OCI-LY3 (cell line): ENCODE measurements around the gene SMG7.

Source experiments
- H2AFZ ChIP-seq: fragments of 200-600, 300-600 bp; shearing (Covaris generic); 2 replicates; pipeline ENCODE4 v1.6.0; 2014; ENCODE audit warnings: antibody characterized with exemption, low read depth, low read length
- H3K27ac ChIP-seq: fragments of 200-600, 300-600 bp; sonication (generic); 2 replicates; pipeline ENCODE4 v1.5.1; 2014; ENCODE audit warnings: mild to moderate bottlenecking, low read length, moderate library complexity, mixed read lengths
- H3K27me3 ChIP-seq: fragments of 200-600, 300-600 bp; sonication (generic); 2 replicates; pipeline ENCODE4 v1.6.1; 2014; ENCODE audit warnings: low read depth, low read length, mixed read lengths
- H3K36me3 ChIP-seq: fragments of 200-600, 300-600 bp; sonication (generic); replicated peaks from 2 replicates; pipeline ENCODE3; 2014; ENCODE audit warnings: low read depth, low read length, mixed read lengths
- H3K4me1 ChIP-seq: fragments of 300-600, 200-600 bp; sonication (generic); 2 replicates; pipeline ENCODE4 v1.6.1; 2014; ENCODE audit warnings: low read length, mixed read lengths
- H3K4me2 ChIP-seq: fragments of 200-600, 300-600 bp; sonication (generic); 2 replicates; pipeline ENCODE4 v1.6.1; 2014; ENCODE audit warnings: low read length, mixed read lengths
- H3K4me3 ChIP-seq: fragments of 300-600, 200-600 bp; sonication (generic); 2 replicates; pipeline ENCODE4 v1.5.1; 2014; ENCODE audit warnings: antibody characterized with exemption, mild to moderate bottlenecking, low read length, moderate library complexity
- H3K79me2 ChIP-seq: fragments of 300-600, 200-600 bp; shearing (Covaris generic); 2 replicates; pipeline ENCODE4 v1.6.1; 2014; ENCODE audit warnings: mild to moderate bottlenecking, low read length, mixed read lengths
- H3K9ac ChIP-seq: fragments of 300-600, 200-600 bp; shearing (Covaris generic); 2 replicates; pipeline ENCODE4 v1.6.0; 2014; ENCODE audit warnings: mild to moderate bottlenecking, low read length, moderate library complexity
- H3K9me3 ChIP-seq: fragments of 200-600, 300-600 bp; shearing (Covaris generic); 2 replicates; pipeline ENCODE4 v1.6.1; 2014; ENCODE audit warnings: low read length, mixed read lengths; ENCODE audit not compliant: insufficient read depth
- H4K20me1 ChIP-seq: fragments of 200-600, 300-600 bp; sonication (generic); 2 replicates; pipeline ENCODE4 v1.6.1; 2016; ENCODE audit warnings: low read length, mixed read lengths; ENCODE audit not compliant: insufficient read depth
- CTCF ChIP-seq: fragments of 200-600, 300-600 bp; sonication (generic); IDR thresholded peaks from 2 replicates; pipeline ENCODE4 v1.5.1; 2014; ENCODE audit warnings: antibody characterized with exemption, low read length, low read depth
- EZH2phosphoT487 ChIP-seq: fragments of 200-600 bp; shearing (Covaris generic); IDR thresholded peaks from 2 replicates; pipeline ENCODE4 v1.6.1; 2018; ENCODE audit warnings: antibody characterized with exemption, mixed run types, low read depth

Gene SMG7

GRCh38 chr1:183487674-183488442, 15.6 kb downstream of the SMG7 start:
- Histone ChIP-seq H3K36me3 (peaks cover 6% of the 10 kb centered on the region), H4K20me1 (peaks cover 82% of the 10 kb centered on the region), H3K9me3 (no peaks in the 10 kb centered on the region), H3K27ac (peak overlapping the region; percentile 60), H2AFZ (no peak overlapping the region), H3K9ac (no peak overlapping the region; the same call in 1 of the 2 replicates), H3K4me3 (peak overlapping the region; percentile 19), H3K4me2 (peak overlapping the region; percentile 59), H3K79me2 (peaks cover 97% of the 10 kb centered on the region), H3K27me3 (no peaks in the 10 kb centered on the region), H3K4me1 (peaks cover 18% of the 10 kb centered on the region)
- TF ChIP-seq EZH2phosphoT487 = no peak
- TF ChIP-seq CTCF = no peak

- Histone ChIP-seq H2AFZ (no peak overlapping the region), H3K27ac (no peak overlapping the region), H3K36me3 (peaks cover 5% of the 10 kb centered on the region), H3K9me3 (no peaks in the 10 kb centered on the region), H3K27me3 (no peaks in the 10 kb centered on the region), H3K79me2 (peaks cover 98% of the 10 kb centered on the region), H3K9ac (no peak overlapping the region), H3K4me3 (no peak overlapping the region), H3K4me1 (peaks cover 18% of the 10 kb centered on the region), H4K20me1 (peaks cover 68% of the 10 kb centered on the region), H3K4me2 (no peak overlapping the region)
- TF ChIP-seq CTCF (no peak), EZH2phosphoT487 (no peak)
These were observed 18.6 kb downstream of the SMG7 start for GRCh38 chr1:183490932-183491331.

GRCh38 chr1:183493540-183494245, 21.4 kb downstream of the SMG7 start:
- H3K4me1 ChIP-seq = no peaks in the 10 kb centered on the region
- H4K20me1 ChIP-seq = peaks cover 66% of the 10 kb centered on the region

More at GRCh38 chr1:183493540-183494245, 21.4 kb downstream of the SMG7 start:
- H3K27me3 ChIP-seq = no peaks in the 10 kb centered on the region
- no peak overlapping the region for H3K27ac ChIP-seq
- no peaks in the 10 kb centered on the region for H3K9me3 ChIP-seq
- peaks cover 97% of the 10 kb centered on the region for H3K79me2 ChIP-seq
- no peak overlapping the region for H3K9ac ChIP-seq
- no peak overlapping the region for H2AFZ ChIP-seq
- no peak overlapping the region for H3K4me3 ChIP-seq
- TF ChIP-seq CTCF (no peak), EZH2phosphoT487 (no peak)
- H3K4me2 ChIP-seq = no peak overlapping the region
- no peaks in the 10 kb centered on the region for H3K36me3 ChIP-seq
